Panc1 (cell line): ENCODE data around the gene STARD13. TPM values are rescaled to one million over a fixed set of nuclear protein-coding genes. Genes with fewer than 3 reads are reported as not detected.

Experiments
- ATAC-seq: fragments of 200-7000 bp; cut with Tn5 transposase; 2 replicates; pipeline ENCODE4 v1.9.1; 2020; ENCODE audit warnings: mild to moderate bottlenecking, moderate library complexity
- BruUV-seq: library from RNA; stranded (reverse); fragments of 400-500 nt; replicated peaks from 2 replicates; lab custom pipeline; 2021; lab: Mats Ljungman, UMichigan
- CTCF ChIA-PET: fragments of 300-600 bp; sonication (Branson Sonifier 250); formaldehyde crosslinking; loops from one replicate; lab custom pipeline; 2022; ENCODE audit warnings: antibody characterized with exemption; lab: Charles Lee
- POLR2A ChIA-PET: fragments of 300-600 bp; sonication (Branson Sonifier 250); formaldehyde crosslinking; loops from one replicate; lab custom pipeline; 2022; ENCODE audit warnings: antibody characterized with exemption; lab: Charles Lee
- DNase-seq: peaks from one replicate; pipeline ENCODE4 v3.0.0-alpha.2; 2010; ENCODE audit warnings: low read depth, low spot score
- H3K27ac ChIP-seq: 2 replicates; pipeline ENCODE4 v1.5.1; 2011; ENCODE audit warnings: mild to moderate bottlenecking, low read length, inconsistent platforms
- H3K27me3 ChIP-seq: fragments of 200-500 bp; sonication (Bioruptor generic); 2 replicates; pipeline ENCODE4 v1.6.0; 2014; ENCODE audit warnings: low read length, inconsistent platforms; ENCODE audit not compliant: control insufficient read depth, insufficient read depth
- H3K36me3 ChIP-seq: fragments of 200-500 bp; sonication (Bioruptor generic); 2 replicates; pipeline ENCODE4 v1.5.1; 2014; ENCODE audit warnings: inconsistent platforms, mild to moderate bottlenecking, low read length, moderate library complexity; ENCODE audit not compliant: control insufficient read depth, insufficient read depth
- H3K4me1 ChIP-seq: 2 replicates; pipeline ENCODE4 v1.5.1; 2011; ENCODE audit warnings: inconsistent platforms, mild to moderate bottlenecking, low read length, moderate library complexity; ENCODE audit not compliant: control insufficient read depth, insufficient read depth
- H3K4me3 ChIP-seq, 2 experiments: 2 replicates each; pipeline ENCODE4 v1.5.1; 2011 to 2012; ENCODE audit warnings: low read depth in 2 of 2, low read length in 2 of 2, mild to moderate bottlenecking in 2 of 2, inconsistent platforms in 1 of 2, moderate library complexity in 1 of 2
- H3K9me3 ChIP-seq: fragments of 200-500 bp; sonication (Bioruptor generic); 2 replicates; pipeline ENCODE4 v1.5.1; 2014; ENCODE audit warnings: low read depth, mild to moderate bottlenecking, inconsistent platforms, low read length, moderate library complexity; ENCODE audit not compliant: control insufficient read depth, insufficient read depth
- POLR2AphosphoS5 ChIP-seq: IDR thresholded peaks from 2 replicates; pipeline ENCODE4 v1.6.1; 2012; ENCODE audit warnings: mild to moderate bottlenecking, low read depth, low read length, moderate library complexity
- SIN3A ChIP-seq: IDR thresholded peaks from 2 replicates; pipeline ENCODE4 v1.6.1; 2012; ENCODE audit warnings: low read depth, mild to moderate bottlenecking, low read length, moderate library complexity, borderline replicate concordance; ENCODE audit not compliant: insufficient read depth
- TCF7L2 ChIP-seq: IDR thresholded peaks from 2 replicates; pipeline ENCODE4 v1.6.1; 2011; ENCODE audit warnings: mild to moderate bottlenecking, low read depth, low read length, inconsistent platforms
- in situ Hi-C: cut with HindIII; loops from 2 replicates; pipeline ENCODE4 v1.10.0; 2016; ENCODE audit warnings: low sequenced_read_pairs, low pct_unique_long_range_greater_than_20kb
- intact Hi-C: fragments of 100-400 bp; cut with micrococcal nuclease; formaldehyde crosslinking; loops from one replicate; pipeline ENCODE4 v1.10.0; 2022; ENCODE audit not compliant: unreplicated experiment
- total RNA-seq: library from RNA; stranded (reverse); gene quantifications from one replicate; pipeline ENCODE4 v1.2.1, GENCODE V29; 2021; ENCODE audit not compliant: unreplicated experiment
- TF ChIP-seq, protein P1 (sequence below), 2 experiments: IDR thresholded peaks; 2 replicates each; pipeline ENCODE4 v1.6.1; 2011 to 2012; ENCODE audit warnings: low read depth in 2 of 2, control low read depth in 1 of 2, low read length in 1 of 2, mild to moderate bottlenecking in 1 of 2, moderate library complexity in 1 of 2; ENCODE audit not compliant: insufficient read depth in 1 of 2
- TF ChIP-seq, protein P2 (sequence below): fragments of 450-650 bp; IDR thresholded peaks from 2 replicates; pipeline ENCODE4 v1.5.1; 2017; ENCODE audit warnings: mild to moderate bottlenecking

Gene STARD13
- total RNA-seq, 1 experiment from 2014 or later: 6.5 TPM

DNA sequence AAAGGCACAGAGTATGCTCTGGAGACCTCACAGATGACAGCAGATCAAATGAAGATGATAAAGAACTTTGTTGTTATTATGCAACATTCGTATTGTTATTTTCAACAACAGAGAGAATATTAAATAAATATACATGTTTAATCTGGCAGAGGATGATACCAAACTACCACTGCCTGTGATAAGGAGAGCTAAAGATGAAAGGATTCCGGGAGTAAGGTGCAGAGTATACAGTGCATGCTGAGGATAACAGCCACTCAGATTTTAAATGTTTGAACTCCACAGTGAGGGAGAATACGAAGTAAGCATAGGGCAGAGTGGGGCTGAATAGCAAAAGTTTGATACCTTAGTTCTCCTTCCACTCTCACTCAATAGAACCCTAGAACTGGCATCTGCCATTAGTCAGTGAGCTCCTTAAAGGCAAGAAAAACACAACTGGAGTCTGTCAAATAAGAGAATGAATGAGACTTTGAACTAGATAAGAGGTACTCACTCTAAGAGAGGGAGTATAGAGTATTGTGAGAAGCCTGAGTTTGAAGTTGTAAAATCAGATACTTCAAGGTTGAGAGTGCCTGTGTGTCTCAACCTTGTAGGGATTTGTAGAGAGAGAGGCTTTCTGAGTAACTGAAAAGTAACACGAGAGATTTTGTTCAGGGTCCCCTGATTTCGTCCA, 78.5 kb downstream of the STARD13 start:
- Histone ChIP-seq H3K9me3 (no peaks in the 10 kb centered on the region), H3K4me3 (no peak overlapping the region), H3K36me3 (no peaks in the 10 kb centered on the region), H3K4me1 (no peaks in the 10 kb centered on the region), H3K27ac (no peak overlapping the region), H3K27me3 (no peaks in the 10 kb centered on the region)
- CTCF ChIA-PET: no interaction called here
- ATAC-seq: no peak
- in situ Hi-C loops: no loop called here
- DNase-seq: no peak
- BruUV-seq: no TSS peak
- TF ChIP-seq, protein P1, sequence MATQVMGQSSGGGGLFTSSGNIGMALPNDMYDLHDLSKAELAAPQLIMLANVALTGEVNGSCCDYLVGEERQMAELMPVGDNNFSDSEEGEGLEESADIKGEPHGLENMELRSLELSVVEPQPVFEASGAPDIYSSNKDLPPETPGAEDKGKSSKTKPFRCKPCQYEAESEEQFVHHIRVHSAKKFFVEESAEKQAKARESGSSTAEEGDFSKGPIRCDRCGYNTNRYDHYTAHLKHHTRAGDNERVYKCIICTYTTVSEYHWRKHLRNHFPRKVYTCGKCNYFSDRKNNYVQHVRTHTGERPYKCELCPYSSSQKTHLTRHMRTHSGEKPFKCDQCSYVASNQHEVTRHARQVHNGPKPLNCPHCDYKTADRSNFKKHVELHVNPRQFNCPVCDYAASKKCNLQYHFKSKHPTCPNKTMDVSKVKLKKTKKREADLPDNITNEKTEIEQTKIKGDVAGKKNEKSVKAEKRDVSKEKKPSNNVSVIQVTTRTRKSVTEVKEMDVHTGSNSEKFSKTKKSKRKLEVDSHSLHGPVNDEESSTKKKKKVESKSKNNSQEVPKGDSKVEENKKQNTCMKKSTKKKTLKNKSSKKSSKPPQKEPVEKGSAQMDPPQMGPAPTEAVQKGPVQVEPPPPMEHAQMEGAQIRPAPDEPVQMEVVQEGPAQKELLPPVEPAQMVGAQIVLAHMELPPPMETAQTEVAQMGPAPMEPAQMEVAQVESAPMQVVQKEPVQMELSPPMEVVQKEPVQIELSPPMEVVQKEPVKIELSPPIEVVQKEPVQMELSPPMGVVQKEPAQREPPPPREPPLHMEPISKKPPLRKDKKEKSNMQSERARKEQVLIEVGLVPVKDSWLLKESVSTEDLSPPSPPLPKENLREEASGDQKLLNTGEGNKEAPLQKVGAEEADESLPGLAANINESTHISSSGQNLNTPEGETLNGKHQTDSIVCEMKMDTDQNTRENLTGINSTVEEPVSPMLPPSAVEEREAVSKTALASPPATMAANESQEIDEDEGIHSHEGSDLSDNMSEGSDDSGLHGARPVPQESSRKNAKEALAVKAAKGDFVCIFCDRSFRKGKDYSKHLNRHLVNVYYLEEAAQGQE (IDR thresholded peaks at IDR 0.05; ENCODE audit: insufficient read depth in 1 of 2, low read depth in 2 of 2, low read length in 1 of 2): no peak
- TF ChIP-seq POLR2AphosphoS5: no peak
- TF ChIP-seq TCF7L2: no peak
- TF ChIP-seq, protein P2, sequence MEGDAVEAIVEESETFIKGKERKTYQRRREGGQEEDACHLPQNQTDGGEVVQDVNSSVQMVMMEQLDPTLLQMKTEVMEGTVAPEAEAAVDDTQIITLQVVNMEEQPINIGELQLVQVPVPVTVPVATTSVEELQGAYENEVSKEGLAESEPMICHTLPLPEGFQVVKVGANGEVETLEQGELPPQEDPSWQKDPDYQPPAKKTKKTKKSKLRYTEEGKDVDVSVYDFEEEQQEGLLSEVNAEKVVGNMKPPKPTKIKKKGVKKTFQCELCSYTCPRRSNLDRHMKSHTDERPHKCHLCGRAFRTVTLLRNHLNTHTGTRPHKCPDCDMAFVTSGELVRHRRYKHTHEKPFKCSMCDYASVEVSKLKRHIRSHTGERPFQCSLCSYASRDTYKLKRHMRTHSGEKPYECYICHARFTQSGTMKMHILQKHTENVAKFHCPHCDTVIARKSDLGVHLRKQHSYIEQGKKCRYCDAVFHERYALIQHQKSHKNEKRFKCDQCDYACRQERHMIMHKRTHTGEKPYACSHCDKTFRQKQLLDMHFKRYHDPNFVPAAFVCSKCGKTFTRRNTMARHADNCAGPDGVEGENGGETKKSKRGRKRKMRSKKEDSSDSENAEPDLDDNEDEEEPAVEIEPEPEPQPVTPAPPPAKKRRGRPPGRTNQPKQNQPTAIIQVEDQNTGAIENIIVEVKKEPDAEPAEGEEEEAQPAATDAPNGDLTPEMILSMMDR: no peak
- no peak for TF ChIP-seq SIN3A
- POLR2A ChIA-PET: no interaction called here
- intact Hi-C loops: no loop called here

DNA sequence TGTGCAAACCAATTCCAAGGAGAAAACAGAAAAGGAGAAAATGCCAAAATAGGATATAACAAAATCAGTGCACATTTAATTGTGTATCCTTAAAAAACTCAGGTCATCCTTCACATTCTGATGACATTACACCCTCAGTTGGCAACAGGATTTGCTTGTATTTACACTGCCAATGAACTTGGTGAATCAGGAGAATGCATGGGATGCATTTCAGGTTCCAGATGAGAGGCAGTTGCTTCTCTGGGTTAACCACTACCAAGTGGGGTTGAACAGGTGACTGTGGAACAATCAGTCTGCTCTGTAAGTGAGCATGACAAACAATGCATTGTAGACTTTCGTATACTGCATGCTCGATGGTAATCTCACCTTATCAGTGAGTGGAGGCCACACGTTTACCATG, 79.1 kb downstream of the STARD13 start:
- H3K27me3 ChIP-seq: no peaks in the 10 kb centered on the region
- in situ Hi-C loops: no loop called here
- H3K4me1 ChIP-seq: no peaks in the 10 kb centered on the region
- POLR2A ChIA-PET: no interaction called here
- H3K4me3 ChIP-seq: no peak overlapping the region
- intact Hi-C loops: no loop called here
- H3K9me3 ChIP-seq: no peaks in the 10 kb centered on the region
- CTCF ChIA-PET: no interaction called here
- BruUV-seq: no TSS peak
- no peak for ATAC-seq
- no peaks in the 10 kb centered on the region for H3K36me3 ChIP-seq
- no peak for DNase-seq
- TF ChIP-seq, protein P1 (IDR thresholded peaks at IDR 0.05; ENCODE audit: insufficient read depth in 1 of 2, low read depth in 2 of 2, low read length in 1 of 2): no peak
- no peak for TF ChIP-seq TCF7L2
- TF ChIP-seq SIN3A: no peak
- TF ChIP-seq POLR2AphosphoS5: no peak
- TF ChIP-seq, protein P2: no peak
- no peak overlapping the region for H3K27ac ChIP-seq
